ENCODE measurements around the gene USH2A. TPM values are rescaled to one million over a fixed set of nuclear protein-coding genes. Genes with fewer than 3 reads are reported as not detected.

Gene USH2A
- polyA plus RNA-seq, 2 of the 4 experiments (the other 2 are of a cell fraction): not detected

GRCh38 chr1:215900684-215901083 lies 522.6 kb downstream of the USH2A start:
- DNase-seq (ENCODE audit: low read depth in 1 of 2, low spot score in 1 of 2): no peak
- ChIA-PET CTCF (no interaction called here), POLR2A (no interaction called here)
- no peak for TF ChIP-seq RARB (CRISPR knock-in tag; IDR thresholded peaks at IDR 0.05)
- TF ChIP-seq POLR2A (IDR thresholded peaks at IDR 0.05; ENCODE audit: low read length): no peak
- TF ChIP-seq, protein P1, sequence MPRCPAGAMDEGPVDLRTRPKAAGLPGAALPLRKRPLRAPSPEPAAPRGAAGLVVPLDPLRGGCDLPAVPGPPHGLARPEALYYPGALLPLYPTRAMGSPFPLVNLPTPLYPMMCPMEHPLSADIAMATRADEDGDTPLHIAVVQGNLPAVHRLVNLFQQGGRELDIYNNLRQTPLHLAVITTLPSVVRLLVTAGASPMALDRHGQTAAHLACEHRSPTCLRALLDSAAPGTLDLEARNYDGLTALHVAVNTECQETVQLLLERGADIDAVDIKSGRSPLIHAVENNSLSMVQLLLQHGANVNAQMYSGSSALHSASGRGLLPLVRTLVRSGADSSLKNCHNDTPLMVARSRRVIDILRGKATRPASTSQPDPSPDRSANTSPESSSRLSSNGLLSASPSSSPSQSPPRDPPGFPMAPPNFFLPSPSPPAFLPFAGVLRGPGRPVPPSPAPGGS (IDR thresholded peaks at IDR 0.05): no peak
- no peak for TF ChIP-seq BHLHE40 (IDR thresholded peaks at IDR 0.05; ENCODE audit: low read depth, low read length)
- no peak for TF ChIP-seq SREBF2 (IDR thresholded peaks at IDR 0.05)
- TF ChIP-seq ZFP36 (IDR thresholded peaks at IDR 0.05; ENCODE audit: borderline replicate concordance, partially characterized antibody): no peak
- TF ChIP-seq MAX (IDR thresholded peaks at IDR 0.05): no peak
- no peak for TF ChIP-seq CBX2 (IDR thresholded peaks at IDR 0.05; ENCODE audit: borderline replicate concordance, low read depth)
- TF ChIP-seq E2F6 (IDR thresholded peaks at IDR 0.05; ENCODE audit: borderline replicate concordance, low read depth): no peak
- no peak for TF ChIP-seq HEYL (CRISPR knock-in tag; IDR thresholded peaks at IDR 0.05)
- no peak for ATAC-seq
- Histone ChIP-seq H3K9me3 (no peaks in the 10 kb centered on the region), H3K27ac (no peak overlapping the region), H3K4me2 (no peak overlapping the region), H3K4me3 (no peak overlapping the region), H3K4me1 (no peaks in the 10 kb centered on the region)
- no peak for FAIRE-seq
- 10% methylated on average over 6 of the region's 6 CpGs for WGBS (ENCODE audit: missing lambda C conversion rate)

GRCh38 chr1:215899901-215900300 lies 523.3 kb downstream of the USH2A start:
- H3K4me1 ChIP-seq: no peaks in the 10 kb centered on the region
- DNase-seq (ENCODE audit: low read depth in 1 of 2, low spot score in 1 of 2) (no peak), FAIRE-seq (no peak), ATAC-seq (no peak)
- TF ChIP-seq NR3C1 (IDR thresholded peaks at IDR 0.05): no peak
- no peak for TF ChIP-seq ZSCAN20 (CRISPR knock-in tag; IDR thresholded peaks at IDR 0.05)
- no peak for TF ChIP-seq RFX5 (IDR thresholded peaks at IDR 0.05)
- TF ChIP-seq HDAC2 (IDR thresholded peaks at IDR 0.05): no peak
- TF ChIP-seq, protein P2, sequence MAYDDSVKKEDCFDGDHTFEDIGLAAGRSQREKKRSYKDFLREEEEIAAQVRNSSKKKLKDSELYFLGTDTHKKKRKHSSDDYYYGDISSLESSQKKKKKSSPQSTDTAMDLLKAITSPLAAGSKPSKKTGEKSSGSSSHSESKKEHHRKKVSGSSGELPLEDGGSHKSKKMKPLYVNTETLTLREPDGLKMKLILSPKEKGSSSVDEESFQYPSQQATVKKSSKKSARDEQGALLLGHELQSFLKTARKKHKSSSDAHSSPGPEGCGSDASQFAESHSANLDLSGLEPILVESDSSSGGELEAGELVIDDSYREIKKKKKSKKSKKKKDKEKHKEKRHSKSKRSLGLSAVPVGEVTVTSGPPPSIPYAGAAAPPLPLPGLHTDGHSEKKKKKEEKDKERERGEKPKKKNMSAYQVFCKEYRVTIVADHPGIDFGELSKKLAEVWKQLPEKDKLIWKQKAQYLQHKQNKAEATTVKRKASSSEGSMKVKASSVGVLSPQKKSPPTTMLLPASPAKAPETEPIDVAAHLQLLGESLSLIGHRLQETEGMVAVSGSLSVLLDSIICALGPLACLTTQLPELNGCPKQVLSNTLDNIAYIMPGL (CRISPR knock-in tag; IDR thresholded peaks at IDR 0.05; ENCODE audit: borderline replicate concordance): no peak
- TF ChIP-seq CHD4 (IDR thresholded peaks at IDR 0.05; ENCODE audit: borderline replicate concordance): no peak
- TF ChIP-seq RCOR1 (IDR thresholded peaks at IDR 0.05; ENCODE audit: low read depth, low read length): no peak
- TF ChIP-seq JUN (IDR thresholded peaks at IDR 0.05): no peak
- TF ChIP-seq HEYL (CRISPR knock-in tag; IDR thresholded peaks at IDR 0.05): no peak
- TF ChIP-seq MAFK (IDR thresholded peaks at IDR 0.05; ENCODE audit: partially characterized antibody): no peak
- TF ChIP-seq PHF8 (IDR thresholded peaks at IDR 0.05; ENCODE audit: borderline replicate concordance, low read depth): no peak
- TF ChIP-seq EP300 (IDR thresholded peaks at IDR 0.05): no peak
- no peak for TF ChIP-seq HOXB5 (CRISPR knock-in tag; IDR thresholded peaks at IDR 0.05)
- no peak for TF ChIP-seq ZFP36 (IDR thresholded peaks at IDR 0.05; ENCODE audit: borderline replicate concordance, partially characterized antibody)
- no peak for TF ChIP-seq ESRRA (IDR thresholded peaks at IDR 0.05; ENCODE audit: borderline replicate concordance, low read length)
- TF ChIP-seq POLR2AphosphoS2 (conservative IDR thresholded peaks at IDR 0.05; ENCODE audit: low read length): no peak
- TF ChIP-seq CHD2 (IDR thresholded peaks at IDR 0.05; ENCODE audit: low read length, partially characterized antibody): no peak
- TF ChIP-seq E2F6 (IDR thresholded peaks at IDR 0.05; ENCODE audit: borderline replicate concordance, low read depth): no peak
- H3K4me3 ChIP-seq: no peak overlapping the region
- H3K9me3 ChIP-seq: no peaks in the 10 kb centered on the region
- H3K27ac ChIP-seq: no peak overlapping the region
- POLR2A ChIA-PET: no interaction called here
- CTCF ChIA-PET: no interaction called here
- no peak overlapping the region for H3K4me2 ChIP-seq
- 24% methylated on average over 5 of the region's 5 CpGs for WGBS (ENCODE audit: missing lambda C conversion rate)
